Activated CD8-positive, alpha-beta memory T cell treated with anti-CD3 and anti-CD28 coated beads, Interleukin-2, amount 50 U/mL, for 1 hour (primary cell): ENCODE measurements around the gene TMEM45A.

ENCODE experiments used
- DNase-seq: peaks from one replicate; pipeline ENCODE4 v3.0.0-alpha.2; 2020; ENCODE audit errors: extremely low read depth

Gene TMEM45A

GRCh38 chr3:100613721-100614390 is 121.4 kb downstream of the TMEM45A start:
- DNase-seq = no peak

GRCh38 chr3:100614941-100615340 is 122.5 kb downstream of the TMEM45A start:
- DNase-seq = no peak

GRCh38 chr3:100615684-100616083 is 123.3 kb downstream of the TMEM45A start:
- no peak for DNase-seq

GRCh38 chr3:100621251-100621650 is 128.8 kb downstream of the TMEM45A start:
- no peak for DNase-seq
